Measurements from ENCODE around the gene GPRC5D.

GPRC5D gene

DNA sequence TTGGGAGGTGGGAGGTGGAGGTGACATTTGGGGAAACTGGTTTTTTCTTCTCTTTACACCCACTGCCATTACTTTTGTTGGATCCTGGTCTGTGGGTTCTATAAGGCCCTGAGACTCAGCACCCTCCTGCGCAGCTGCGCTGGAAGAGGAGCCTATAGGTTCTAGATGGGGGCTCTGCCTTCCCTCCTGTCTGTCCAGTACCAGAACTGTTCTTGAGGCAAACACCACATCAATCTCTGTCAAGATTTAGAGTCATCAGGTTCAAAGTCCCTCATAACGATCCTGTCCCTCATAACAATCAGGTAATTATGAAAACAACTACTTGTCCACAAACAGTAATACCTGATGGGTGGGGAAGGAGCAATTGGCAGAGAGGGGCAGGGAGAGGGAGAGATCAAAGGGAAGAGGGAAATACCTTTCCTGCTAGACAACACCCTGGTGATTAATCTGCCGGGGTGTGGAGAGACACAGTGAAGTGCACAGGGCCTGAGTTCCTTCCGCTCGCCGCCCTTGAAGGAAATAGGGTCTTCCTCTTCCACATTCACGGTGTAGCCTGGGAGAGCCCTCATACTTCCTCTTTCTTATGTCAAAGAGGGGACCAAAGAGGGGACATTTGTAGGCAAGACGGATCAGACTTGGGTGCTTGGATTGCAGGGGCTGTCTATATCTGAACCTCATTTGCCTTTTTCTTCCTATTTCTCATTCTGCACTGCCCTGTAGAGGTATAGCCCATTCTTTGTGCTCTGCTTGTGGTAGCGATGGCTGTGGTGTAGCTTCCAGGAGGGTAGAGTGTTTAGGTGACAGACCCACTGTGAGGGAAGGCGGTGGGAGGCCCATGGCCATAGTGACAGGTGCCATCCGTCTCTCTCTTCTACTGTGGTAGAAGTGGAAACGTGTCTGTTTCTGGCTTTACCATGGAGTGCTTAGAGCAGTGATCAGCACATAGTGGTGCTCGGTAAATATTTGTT lies 48.0 kb downstream of the GPRC5D start:
- DNase-seq: no peak

DNA sequence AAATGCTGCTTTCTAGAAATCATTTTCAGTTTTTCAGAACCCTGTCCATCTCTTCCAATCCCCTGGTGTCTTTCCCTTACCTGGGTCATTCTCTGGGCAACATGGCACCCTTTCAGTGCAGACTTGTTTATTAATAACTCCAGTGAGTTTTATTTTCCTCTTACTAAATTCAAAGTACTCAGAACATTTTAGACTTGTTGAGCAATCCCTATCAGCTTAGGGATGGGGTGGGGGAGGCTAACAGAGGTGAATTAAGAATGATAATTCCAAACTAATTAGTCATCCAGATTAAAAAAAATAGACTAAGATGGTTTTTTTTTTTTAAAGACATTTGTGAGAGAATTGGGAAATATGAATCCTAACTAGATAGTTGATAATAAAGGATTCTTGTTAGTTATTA lies 49.9 kb downstream of the GPRC5D start:
- no peak for DNase-seq

DNA sequence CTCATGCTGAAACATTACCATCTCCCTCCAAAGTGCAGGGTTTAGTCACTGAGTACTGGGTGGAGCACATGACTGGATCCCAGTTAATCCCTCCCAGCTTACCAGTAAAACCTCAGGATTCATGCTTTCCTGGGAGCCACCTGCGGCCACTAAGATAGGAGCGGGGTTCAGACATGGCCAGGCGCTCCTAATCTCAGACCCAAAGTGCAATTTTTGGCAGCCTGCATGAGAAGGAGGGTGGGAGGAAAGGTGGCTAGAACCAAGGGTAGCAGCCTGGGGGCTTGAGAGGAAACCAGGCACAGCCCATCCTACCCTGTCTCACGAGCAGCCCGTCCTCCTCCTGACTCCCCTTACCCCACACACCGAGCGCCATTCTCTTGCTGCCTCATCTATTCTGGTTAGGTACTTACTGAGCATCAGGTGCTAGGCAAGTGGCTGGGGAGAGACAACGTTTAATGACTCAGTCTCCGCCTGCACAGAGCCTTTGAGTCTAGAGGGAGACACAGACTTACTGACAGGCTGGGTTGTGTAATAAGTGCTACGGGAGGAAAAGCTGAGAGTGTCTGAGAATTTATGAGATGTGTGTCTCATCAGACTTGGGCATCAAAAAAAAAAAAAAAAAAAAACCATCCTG lies 50.7 kb downstream of the GPRC5D start:
- DNase-seq: no peak

DNA sequence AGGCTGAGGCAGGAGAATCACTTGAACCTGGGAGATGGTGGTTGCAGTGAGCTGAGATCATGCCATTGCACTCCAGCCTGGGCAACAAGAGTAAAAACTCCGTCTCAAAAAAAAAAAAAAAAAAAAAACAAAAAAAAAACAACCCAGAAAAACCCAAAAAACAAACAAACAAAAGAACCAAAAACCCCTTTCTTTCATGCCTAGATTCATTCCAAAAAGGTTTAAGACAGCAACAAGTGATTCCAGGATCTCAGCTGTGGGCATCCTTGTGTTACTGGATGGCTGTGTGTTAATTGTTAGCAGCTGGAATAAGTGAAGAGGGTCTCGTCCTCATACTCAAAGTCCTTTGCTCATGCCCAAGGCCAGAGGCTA lies 51.2 kb downstream of the GPRC5D start:
- DNase-seq: no peak

DNA sequence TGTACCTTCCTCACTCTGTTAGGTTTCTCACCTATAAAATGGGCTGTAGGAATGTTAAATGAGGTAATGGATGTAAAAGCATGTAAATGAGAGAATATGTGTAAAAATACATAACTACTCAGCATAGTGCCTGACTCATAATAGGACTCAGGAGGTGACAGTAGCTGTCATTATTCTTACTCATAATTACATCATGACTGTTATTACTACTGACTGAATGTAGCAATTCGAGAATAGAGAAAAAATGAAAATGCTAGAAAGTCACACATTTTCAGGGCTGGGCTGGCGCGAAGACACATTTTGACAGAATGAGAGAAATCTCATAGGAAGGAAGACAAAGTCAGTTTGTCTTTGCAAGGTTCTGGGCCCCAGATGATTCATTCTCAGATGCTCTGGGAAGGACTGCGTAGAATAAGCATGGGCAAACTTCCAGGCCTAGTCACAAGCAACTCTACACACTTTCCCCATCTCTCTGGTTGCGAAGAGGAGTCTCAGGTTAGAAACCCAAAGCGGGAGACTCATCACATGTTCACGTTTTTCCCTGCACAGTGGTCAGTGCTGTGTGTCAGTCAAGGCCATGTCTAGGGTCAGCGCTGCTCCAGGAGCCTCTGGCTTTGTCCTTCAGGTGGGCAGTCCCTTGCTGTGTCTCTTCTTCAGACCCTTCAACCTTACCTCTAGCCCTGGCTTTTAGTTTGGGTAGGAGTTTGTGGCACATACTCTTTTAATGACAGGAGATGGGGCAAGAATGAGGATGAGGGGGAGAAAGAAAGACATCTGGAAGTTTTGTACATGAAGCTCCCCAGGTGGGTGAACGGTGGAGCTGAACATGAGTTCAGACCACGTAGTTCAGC lies 52.2 kb downstream of the GPRC5D start:
- DNase-seq: no peak

DNA sequence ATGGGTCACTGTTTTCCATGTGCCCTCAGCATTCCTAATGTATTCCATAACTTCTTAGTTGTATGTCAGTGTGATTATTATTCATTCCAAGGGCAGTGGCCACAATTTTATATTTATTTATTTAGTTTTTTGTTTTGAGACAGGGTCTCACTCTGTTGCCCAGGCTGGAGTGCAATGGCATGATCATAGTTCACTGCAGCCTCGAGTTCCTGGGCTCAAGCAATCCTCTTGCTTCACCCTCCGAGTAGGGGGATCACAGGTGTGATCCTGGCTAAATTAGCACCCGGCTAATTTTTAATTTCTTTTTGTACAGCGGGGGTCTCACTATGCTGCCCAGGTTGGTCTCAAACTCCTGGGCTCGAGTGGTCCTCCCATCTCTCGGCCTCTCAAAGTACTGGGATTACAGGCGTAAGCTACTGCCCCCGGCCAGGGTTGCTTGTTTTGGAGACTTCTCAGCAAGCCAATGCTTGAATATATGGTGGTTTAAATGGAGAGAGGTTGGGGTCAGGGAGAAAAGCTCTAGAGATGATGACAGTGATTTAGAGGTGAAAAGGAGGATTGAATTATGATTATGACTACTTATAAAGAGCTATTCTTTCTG lies 53.0 kb downstream of the GPRC5D start:
- no peak for DNase-seq

DNA sequence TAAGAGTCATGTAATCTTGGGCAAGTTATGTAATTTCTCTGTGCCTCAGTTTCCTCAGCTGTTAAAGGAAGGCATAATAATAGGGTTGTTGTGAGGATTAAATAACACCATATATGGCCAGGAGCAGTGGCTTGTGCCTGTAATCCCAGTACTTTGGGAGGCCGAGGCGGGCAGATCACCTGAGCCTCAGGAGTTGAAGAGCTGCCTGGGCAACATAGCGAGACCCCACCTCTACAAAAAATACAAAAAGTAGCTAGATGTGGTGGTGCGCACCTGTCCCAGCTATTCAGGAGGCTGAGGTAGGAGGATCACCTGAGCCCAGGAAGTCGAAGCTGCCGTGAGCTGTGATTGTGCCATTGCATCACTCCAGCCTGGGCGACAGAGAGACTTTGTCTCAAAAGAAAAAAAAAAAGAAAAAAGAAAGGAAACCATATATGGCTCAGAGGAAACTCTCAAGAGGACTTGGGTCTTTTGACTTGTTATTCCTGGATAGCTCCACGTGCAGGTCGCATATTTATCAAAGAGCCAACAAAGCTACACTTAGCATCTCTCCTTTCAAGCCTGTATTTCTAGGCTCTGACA lies 53.7 kb downstream of the GPRC5D start:
- DNase-seq: no peak

DNA sequence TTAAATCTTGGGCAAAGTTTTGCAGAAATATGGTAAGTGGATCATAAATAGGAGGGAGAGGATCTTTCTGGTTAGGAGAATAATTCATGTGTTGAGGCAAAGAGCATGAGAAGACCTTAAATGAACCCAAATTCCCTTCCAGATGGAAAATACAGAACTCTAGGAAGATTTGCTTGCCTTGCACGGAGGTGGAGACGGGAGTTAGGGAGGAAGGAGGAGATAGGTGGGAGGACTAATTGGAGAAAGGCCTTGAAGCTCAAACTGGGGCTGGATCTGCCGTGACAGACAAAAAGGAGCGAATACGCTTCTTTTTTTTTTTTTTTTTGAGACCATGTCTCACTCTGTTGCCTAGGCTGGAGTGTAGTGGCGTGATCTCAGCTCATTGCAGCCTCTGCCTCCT lies 54.7 kb downstream of the GPRC5D start:
- no peak for DNase-seq

DNA sequence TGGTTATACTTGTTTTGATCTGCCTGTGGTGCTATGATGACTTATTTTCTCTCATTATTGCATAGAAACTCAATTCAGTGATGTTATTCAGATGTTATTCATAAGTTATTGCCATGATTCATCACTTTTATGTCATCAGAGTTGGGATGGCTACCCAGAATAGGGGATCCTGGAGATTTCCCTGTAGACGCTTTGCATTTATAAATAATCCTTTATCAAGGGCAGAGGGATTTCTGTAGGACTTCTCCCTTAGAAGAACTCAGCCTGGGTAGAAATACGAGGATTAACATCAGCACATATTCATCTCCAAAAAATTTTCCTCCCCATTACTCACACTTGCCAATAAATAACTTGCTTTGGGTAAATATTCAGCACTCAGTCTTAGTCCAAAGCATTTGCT lies 55.7 kb downstream of the GPRC5D start:
- DNase-seq: no peak

DNA sequence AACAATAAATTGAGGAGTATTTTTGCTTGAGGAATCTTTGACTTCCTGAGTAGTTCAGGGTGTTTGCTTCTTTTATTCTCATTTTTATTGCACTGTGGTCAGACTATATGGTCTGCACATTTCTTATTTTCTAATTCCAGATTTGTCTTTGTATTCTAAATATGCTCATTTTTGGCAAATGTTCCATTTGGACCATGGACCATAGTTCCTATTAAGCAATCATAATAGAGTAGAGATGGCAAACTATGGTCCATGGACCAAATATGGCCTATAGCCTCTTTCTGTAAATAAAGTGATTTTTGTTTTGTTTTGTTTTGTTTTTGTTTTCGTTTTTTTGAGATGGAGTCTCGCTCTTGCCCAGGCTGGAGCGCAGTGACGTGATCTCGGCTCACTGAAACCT lies 58.5 kb downstream of the GPRC5D start:
- no peak for DNase-seq

DNA sequence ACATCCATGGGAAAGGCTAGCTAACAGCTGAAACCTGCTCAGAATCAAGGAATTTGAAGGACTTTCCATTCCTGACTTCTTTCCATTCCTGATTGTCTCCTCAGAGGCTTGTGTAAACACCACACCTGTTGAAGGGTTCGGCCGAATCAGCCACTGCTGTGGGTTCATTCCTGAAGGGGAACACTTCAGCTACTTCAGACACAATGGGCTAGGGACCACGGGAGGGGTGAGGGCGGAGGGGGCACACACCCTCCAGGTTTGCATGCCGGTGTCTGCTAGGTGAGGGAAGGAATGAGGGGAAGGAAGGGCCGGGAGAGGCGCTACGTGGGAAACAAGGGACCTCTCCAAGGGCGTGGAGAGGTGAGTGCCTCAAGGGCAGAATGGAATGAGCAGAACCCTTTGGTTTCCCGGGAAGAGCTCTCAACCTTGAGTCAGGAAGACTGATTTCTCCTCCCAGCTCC lies 59.3 kb downstream of the GPRC5D start:
- no peak for DNase-seq

DNA sequence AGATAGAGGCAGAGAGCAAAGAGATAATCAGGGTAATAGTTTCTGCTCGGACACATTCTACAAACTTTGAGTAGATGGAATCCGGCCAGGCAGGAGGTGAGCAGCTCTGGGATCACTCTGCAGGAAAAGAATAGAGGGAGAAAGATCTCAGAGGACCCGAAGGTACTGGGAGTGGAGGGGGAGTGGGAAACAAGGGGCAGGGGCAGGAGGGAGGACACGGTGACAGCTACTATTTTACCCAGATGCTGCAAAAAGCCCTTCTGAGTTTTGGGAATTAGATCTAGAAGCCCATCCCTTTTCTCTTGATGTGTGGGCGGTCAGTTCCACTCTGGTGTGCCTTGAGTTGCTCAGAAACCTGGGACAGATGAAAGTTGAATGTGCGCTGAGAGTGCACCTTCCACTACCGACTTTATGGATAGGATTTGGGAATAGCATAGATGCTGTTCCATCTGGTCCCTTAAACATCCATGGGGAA lies 60.1 kb downstream of the GPRC5D start:
- no peak for DNase-seq

DNA sequence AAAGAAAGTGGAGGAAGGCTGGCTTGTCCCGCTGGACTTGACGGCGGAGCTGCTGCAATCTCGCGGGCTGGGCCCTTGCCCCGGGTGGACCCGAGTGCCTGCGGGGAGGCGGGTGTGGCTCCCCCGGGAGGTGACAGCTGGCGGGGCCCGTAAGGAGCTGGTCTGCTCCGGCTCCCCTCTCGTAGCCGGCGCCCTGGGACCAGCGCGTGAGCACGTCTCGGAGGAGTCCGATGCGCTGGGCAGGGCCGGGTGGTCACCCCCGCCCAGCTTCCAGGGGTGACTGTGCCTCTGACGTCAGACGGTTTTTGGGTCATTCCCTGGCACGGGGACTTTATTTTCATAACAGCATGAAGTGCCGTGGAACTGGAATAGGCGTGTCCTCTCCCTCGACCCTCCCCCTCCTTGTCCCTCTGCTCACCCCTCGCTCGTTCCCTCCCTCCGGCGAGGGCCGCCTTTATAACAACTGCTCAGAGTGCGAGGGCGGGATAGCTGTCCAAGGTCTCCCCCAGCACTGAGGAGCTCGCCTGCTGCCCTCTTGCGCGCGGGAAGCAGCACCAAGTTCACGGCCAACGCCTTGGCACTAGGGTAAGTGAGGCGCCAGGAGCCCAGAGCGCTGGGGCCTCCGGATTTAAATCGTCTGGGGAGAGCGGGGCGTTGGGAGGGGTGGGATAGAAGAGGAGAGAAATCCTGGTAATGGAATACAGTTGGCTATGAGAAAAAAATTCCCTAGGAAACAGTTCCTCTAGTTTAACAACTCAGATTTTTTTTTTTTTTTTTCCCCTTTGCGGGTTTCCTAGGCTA lies 60.7 kb downstream of the GPRC5D start, which contains the start of gene GPRC5A:
Gene GPRC5A (plus strand): TSS at position 483 of the 801 bp plus-strand sequence. CDS start 16,688 bp downstream, outside the sequence.
- DNase-seq: no peak
